Parathyroid adenoma (tissue), 2 donors: ENCODE data around the gene FABP2.
"Not testable (repeated sequence)": the region's sequence is repeated elsewhere in the genome, so short reads cannot be mapped to it uniquely, and the experiment has no call there.

Experiments used
- H2AFZ ChIP-seq: fragments of 300-600 bp; sonication (generic); one replicate; pipeline ENCODE4 v1.7.0; 2017; ENCODE audit warnings: antibody characterized with exemption, mild to moderate bottlenecking
- H3K27ac ChIP-seq: fragments of 300-600 bp; sonication (generic); one replicate; pipeline ENCODE4 v1.7.0; 2017
- H3K27me3 ChIP-seq: fragments of 300-600 bp; sonication (generic); one replicate; pipeline ENCODE4 v1.7.0; 2017; ENCODE audit warnings: low read length; ENCODE audit not compliant: control insufficient read depth, insufficient read depth
- H3K36me3 ChIP-seq: fragments of 300-600 bp; sonication (generic); one replicate; pipeline ENCODE4 v1.7.0; 2017; ENCODE audit warnings: low read length; ENCODE audit not compliant: control insufficient read depth, insufficient read depth
- H3K4me1 ChIP-seq: fragments of 300-600 bp; sonication (generic); one replicate; pipeline ENCODE4 v1.7.0; 2017; ENCODE audit warnings: control low read depth
- H3K4me2 ChIP-seq: fragments of 300-600 bp; sonication (generic); one replicate; pipeline ENCODE4 v1.7.0; 2017; ENCODE audit warnings: low read length
- H3K4me3 ChIP-seq: fragments of 300-600 bp; sonication (generic); one replicate; pipeline ENCODE4 v1.7.0; 2017; ENCODE audit warnings: low read depth, low read length
- H3K79me2 ChIP-seq: fragments of 300-600 bp; sonication (generic); one replicate; pipeline ENCODE4 v1.7.0; 2017; ENCODE audit warnings: control low read depth
- H3K9ac ChIP-seq: fragments of 300-600 bp; sonication (generic); one replicate; pipeline ENCODE4 v1.7.0; 2017; ENCODE audit warnings: mild to moderate bottlenecking
- H3K9me3 ChIP-seq: fragments of 300-600 bp; sonication (generic); one replicate; pipeline ENCODE4 v1.7.0; 2017; ENCODE audit warnings: low read length; ENCODE audit not compliant: control insufficient read depth
- TF ChIP-seq, protein P1 (sequence below): fragments of 300-600 bp; sonication (generic); IDR thresholded peaks from one replicate; pipeline ENCODE4 v1.7.0; 2017; ENCODE audit warnings: antibody characterized with exemption, mild to moderate bottlenecking
- donor health status: primary hyperparathyroidism.

The FABP2 gene

DNA sequence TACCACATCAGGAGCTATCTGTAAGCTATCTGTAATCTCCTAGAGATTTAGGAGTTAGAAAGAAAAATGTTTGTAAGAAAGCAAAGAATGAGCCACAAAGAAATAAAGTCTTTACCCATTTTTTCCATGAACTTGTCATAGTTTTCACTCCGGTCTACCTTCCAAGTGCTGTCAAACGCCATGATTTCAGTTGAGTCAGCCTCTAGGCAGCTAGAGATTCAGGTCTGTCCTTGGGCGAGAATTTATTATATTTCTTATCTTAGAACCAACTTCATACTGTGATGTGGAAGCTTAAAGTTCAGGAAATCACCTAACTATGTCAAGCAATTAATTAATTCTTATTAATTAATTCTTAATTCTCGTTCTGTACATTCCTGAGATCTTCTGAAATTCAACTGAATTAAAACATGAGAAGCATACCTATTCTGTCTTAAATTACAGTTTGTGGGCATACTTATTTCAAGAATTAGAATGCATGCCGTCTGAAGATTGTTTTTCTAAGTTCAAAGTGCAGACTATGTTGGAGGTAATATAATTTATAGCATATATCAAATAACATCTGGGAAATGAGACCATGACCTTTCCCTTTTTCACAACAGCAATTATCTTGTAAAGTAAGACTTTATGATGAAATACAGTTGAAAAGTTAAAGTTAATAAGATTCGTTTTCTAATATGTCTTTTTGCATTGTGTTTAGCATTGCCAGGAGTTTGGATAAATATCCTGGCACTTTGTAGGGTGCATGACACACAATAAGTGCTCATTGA is at the start of gene FABP2:
Gene FABP2 (minus strand): TSS at position 218 of the 767 bp plus-strand sequence. CDS start 36 bp downstream, at position 182.
- Histone ChIP-seq H2AFZ (no peak within 1 kb of the TSS), H3K9ac (no peak within 1 kb of the TSS), H3K9me3 (no peaks in the 10 kb centered on the region), H3K27me3 (no peaks in the 10 kb centered on the region), H3K4me1 (no peaks in the 10 kb centered on the region), H3K4me3 (no peak within 1 kb of the TSS), H3K4me2 (no peak within 1 kb of the TSS), H3K36me3 (no peaks in the 10 kb centered on the region), H3K79me2 (no peaks in the 10 kb centered on the region), H3K27ac (no peak within 1 kb of the TSS)
- TF ChIP-seq, protein P1, sequence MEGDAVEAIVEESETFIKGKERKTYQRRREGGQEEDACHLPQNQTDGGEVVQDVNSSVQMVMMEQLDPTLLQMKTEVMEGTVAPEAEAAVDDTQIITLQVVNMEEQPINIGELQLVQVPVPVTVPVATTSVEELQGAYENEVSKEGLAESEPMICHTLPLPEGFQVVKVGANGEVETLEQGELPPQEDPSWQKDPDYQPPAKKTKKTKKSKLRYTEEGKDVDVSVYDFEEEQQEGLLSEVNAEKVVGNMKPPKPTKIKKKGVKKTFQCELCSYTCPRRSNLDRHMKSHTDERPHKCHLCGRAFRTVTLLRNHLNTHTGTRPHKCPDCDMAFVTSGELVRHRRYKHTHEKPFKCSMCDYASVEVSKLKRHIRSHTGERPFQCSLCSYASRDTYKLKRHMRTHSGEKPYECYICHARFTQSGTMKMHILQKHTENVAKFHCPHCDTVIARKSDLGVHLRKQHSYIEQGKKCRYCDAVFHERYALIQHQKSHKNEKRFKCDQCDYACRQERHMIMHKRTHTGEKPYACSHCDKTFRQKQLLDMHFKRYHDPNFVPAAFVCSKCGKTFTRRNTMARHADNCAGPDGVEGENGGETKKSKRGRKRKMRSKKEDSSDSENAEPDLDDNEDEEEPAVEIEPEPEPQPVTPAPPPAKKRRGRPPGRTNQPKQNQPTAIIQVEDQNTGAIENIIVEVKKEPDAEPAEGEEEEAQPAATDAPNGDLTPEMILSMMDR: no peak

DNA sequence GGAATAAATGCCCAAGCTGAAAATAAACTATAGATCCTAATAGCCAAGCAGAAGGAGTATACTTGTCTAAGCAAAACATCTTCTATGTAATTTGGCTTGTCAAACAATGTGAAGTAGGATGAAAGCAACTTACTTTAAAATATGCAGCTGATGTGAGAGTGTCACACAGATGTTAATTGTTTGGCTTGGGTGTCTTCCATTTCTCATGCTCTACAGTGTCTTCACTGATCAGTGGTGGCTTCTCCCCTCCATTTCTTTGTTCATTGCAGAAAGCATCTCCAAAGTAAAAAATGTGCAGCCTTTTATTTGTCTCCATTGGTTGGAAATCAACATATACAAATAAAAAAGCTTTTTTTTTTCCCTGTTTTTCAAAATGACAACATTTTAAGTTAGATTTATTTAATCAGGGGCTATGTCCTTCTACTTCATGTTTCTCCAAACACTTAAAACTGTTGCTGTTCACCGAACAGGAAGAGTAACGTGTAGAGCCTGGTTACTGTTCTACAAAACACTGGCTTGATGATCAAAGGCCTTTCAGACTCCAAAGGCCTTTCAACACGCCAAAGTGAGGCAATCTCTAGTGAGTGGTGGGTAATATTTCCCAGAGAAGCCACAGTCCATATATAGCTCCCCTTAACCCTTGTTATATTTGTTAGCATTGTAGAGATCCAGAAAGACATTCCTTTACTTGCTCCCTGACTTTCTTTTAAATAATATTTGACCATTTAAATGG is 49.2 kb upstream of the FABP2 start:
- H3K4me2 ChIP-seq, H3K9ac ChIP-seq, H2AFZ ChIP-seq, H3K4me1 ChIP-seq, H3K4me3 ChIP-seq, H3K27ac ChIP-seq, H3K9me3 ChIP-seq, H3K79me2 ChIP-seq, H3K27me3 ChIP-seq, H3K36me3 ChIP-seq: not testable (repeated sequence)

DNA sequence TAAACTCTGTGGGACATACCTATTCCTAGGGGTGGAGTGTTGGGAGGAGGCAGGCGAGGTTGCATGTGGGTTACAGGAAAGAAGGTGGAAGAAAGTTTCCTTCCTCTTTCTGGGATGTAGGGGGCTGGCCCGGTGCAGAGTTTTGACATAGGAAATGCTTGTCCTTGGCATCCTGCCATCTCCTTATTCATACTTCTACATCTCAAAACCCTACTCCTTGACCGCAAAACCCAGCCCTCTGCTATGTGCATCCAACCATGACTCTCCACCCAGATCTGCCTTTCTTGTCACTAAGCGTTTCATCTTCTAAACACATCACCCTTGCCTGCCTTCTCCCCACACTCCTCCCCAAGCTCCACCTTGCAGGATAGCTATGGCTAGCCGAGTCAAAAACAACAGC is 48.5 kb upstream of the FABP2 start:
- not testable (repeated sequence) for H3K4me3 ChIP-seq, H2AFZ ChIP-seq, H3K27me3 ChIP-seq, H3K79me2 ChIP-seq, H3K27ac ChIP-seq, H3K4me2 ChIP-seq, H3K36me3 ChIP-seq, H3K9me3 ChIP-seq, H3K9ac ChIP-seq, H3K4me1 ChIP-seq

DNA sequence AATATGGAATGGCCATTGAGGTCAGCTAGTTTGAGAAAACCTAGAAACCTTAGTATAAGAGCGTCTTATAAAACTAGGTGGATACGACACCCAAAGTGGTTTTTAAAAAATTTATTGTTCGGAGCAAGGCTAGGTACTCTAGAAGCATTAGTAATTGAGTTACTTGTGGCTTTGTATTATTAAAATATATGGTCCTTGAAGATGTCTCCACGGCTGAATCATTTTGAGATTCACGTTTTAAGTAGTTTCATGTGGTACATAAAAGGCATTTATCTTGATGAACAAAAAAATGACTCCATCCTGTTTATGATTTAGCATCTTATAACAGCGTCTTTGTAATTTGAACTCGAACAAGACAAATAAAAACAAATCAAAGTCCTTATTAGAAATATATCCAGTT is 44.9 kb upstream of the FABP2 start:
- H3K4me3 ChIP-seq, H3K9me3 ChIP-seq, H3K27ac ChIP-seq, H3K9ac ChIP-seq, H3K27me3 ChIP-seq, H2AFZ ChIP-seq, H3K79me2 ChIP-seq, H3K4me1 ChIP-seq, H3K36me3 ChIP-seq, H3K4me2 ChIP-seq: not testable (repeated sequence)

DNA sequence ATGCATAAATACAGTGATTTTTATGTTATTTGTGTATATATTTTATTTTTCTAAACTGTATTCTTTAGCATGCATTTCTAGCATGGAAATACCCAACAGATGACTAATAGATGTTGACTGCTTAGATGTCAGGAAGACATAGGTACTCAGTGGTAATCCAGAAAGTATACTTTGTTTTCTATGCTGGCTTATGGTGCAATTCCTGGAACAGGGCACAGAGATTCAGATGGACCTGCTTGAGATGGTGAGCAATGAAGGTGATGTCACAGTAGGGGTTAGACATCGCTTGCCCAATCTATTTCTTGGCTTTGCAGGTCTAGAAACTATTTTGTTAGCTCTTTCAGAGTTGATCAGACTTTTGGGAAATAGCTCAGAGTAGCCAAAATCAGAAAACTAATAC is 42.3 kb upstream of the FABP2 start:
- not testable (repeated sequence) for H3K4me1 ChIP-seq, H3K36me3 ChIP-seq, H2AFZ ChIP-seq, H3K79me2 ChIP-seq, H3K9ac ChIP-seq, H3K27ac ChIP-seq, H3K4me3 ChIP-seq, H3K4me2 ChIP-seq, H3K27me3 ChIP-seq, H3K9me3 ChIP-seq

DNA sequence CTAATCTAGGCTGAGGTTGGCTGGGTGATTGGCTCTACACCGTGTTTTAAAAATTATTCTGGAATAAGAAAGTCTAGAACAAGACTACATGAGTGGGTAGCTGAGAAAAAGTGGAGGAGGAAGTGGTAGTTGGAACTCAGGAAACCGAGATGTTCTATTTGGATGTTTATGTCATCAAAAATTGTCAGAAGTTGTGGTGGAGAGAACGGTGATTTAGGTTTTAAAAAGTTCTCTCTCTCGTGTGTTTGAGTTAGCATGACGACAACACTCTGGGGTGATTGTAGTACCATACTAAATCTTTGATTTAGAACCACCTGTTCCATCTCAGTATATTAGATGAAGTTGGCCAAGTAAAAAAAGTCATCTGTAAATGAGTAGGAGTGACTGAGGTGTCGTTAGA is 41.4 kb upstream of the FABP2 start:
- H3K79me2 ChIP-seq, H3K4me3 ChIP-seq, H3K27ac ChIP-seq, H3K4me2 ChIP-seq, H3K9me3 ChIP-seq, H3K4me1 ChIP-seq, H3K27me3 ChIP-seq, H3K9ac ChIP-seq, H2AFZ ChIP-seq, H3K36me3 ChIP-seq: not testable (repeated sequence)

DNA sequence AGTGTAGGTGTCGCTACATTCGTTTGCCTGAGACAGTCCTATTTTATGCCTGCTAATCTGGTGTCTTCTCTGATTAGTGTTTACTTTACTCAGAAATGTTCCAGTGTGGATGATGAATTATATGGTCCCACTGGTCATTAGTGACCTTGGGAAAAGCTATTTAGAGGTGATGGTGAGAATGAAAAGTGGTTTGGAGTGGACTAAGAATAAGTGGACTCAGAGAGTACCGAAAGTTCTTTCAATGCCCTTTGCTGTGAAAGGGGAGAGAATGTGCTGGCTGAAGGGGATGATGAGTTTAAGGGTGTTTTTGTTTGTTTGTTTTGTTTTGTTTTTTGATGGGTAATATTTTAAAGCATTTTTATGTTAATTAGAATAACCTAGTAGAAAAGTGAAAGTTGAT is 40.5 kb upstream of the FABP2 start:
- H3K4me1 ChIP-seq, H3K9ac ChIP-seq, H3K4me3 ChIP-seq, H3K9me3 ChIP-seq, H3K27me3 ChIP-seq, H3K36me3 ChIP-seq, H3K4me2 ChIP-seq, H2AFZ ChIP-seq, H3K79me2 ChIP-seq, H3K27ac ChIP-seq: not testable (repeated sequence)

DNA sequence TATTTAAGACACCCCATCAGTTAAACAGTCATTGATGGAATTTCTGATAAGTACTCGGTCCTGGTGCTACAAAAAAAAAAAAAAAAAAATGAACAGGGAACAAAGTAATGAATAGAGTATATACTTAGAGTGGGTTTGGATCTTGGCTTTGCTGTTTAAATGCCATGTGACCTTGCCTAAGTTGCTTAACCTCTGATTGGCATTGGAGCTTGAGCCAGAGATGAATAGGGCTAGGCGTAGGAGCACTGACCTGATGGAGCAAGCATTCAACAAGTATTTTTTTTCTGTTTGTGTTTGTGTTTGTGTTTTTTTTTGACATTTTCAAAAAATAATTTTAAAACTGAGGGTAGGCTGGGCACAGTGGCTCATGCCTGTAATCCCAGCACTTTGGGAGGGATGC is 37.9 kb upstream of the FABP2 start:
- H3K4me1 ChIP-seq, H3K4me3 ChIP-seq, H3K79me2 ChIP-seq, H3K9ac ChIP-seq, H3K9me3 ChIP-seq, H2AFZ ChIP-seq, H3K27ac ChIP-seq, H3K27me3 ChIP-seq, H3K4me2 ChIP-seq, H3K36me3 ChIP-seq: not testable (repeated sequence)

DNA sequence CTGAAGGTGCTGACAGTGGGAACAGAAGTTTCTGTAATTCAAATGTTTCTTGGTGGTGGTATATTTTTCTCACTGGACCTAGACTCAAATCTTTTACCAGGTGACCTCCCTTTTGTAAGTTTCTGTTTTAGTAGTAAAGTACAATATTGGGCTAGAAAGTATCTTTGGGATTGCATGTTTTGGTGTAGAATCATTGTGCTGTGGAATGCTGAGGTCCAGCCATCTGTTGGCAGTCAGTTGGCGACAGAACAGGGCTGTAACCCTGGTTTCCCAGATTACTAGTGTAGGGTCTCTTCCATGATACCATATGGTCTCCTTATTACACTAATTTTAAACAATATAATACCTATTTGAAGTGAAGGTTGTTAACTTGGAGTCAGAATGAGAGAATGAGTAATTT is 34.9 kb upstream of the FABP2 start:
- H3K4me3 ChIP-seq, H3K9me3 ChIP-seq, H3K36me3 ChIP-seq, H2AFZ ChIP-seq, H3K9ac ChIP-seq, H3K4me2 ChIP-seq, H3K4me1 ChIP-seq, H3K79me2 ChIP-seq, H3K27me3 ChIP-seq, H3K27ac ChIP-seq: not testable (repeated sequence)

DNA sequence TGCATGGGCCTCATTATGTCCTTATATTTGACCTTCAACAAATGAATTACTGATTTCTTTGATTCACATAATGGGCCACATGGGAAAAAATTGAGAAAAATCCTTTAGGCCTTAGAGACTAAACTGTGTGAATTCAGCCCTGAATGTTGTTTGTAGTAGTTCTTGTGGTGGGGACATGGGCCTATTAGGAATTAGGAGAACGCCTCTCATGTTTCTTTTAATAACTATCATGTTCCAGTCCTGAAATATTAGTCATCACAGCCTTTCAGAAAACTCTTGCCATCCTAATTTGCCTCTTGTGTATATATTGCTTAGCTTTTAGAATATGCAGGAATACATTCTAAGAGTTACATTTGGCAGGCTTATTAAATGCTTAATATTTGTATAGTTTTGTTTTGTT is 34.1 kb upstream of the FABP2 start:
- H3K9ac ChIP-seq, H3K36me3 ChIP-seq, H2AFZ ChIP-seq, H3K27ac ChIP-seq, H3K79me2 ChIP-seq, H3K4me3 ChIP-seq, H3K4me2 ChIP-seq, H3K9me3 ChIP-seq, H3K4me1 ChIP-seq, H3K27me3 ChIP-seq: not testable (repeated sequence)
